ENCODE results near the gene CENPN.

DNA sequence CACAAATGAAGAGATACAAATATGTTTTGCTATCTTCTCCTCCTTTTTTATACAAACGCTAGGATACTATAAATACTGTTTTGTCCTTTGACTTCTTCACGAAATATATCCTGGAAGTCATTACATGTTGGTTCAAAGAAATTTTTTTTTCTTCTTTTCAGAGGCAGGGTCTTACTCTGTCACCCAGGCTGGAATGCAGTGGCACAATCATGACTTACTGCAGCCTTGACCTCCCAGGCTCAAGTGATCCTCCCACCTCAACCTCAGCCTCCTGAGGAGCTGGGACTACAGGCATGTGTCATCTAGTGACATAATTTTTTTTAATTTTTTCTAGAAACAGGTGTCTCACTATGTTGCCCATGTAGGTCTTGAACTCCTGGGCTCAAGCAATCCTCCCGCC lies 16.4 kb upstream of the CENPN start:
- TF ChIP-seq, protein P1, sequence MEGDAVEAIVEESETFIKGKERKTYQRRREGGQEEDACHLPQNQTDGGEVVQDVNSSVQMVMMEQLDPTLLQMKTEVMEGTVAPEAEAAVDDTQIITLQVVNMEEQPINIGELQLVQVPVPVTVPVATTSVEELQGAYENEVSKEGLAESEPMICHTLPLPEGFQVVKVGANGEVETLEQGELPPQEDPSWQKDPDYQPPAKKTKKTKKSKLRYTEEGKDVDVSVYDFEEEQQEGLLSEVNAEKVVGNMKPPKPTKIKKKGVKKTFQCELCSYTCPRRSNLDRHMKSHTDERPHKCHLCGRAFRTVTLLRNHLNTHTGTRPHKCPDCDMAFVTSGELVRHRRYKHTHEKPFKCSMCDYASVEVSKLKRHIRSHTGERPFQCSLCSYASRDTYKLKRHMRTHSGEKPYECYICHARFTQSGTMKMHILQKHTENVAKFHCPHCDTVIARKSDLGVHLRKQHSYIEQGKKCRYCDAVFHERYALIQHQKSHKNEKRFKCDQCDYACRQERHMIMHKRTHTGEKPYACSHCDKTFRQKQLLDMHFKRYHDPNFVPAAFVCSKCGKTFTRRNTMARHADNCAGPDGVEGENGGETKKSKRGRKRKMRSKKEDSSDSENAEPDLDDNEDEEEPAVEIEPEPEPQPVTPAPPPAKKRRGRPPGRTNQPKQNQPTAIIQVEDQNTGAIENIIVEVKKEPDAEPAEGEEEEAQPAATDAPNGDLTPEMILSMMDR (IDR thresholded peaks at IDR 0.05): no peak
- TF ChIP-seq ZFX (IDR thresholded peaks at IDR 0.05; ENCODE audit: borderline replicate concordance): no peak

Measured in 22Rv1 (cell line).